Stomach (tissue), 9 donors: Measurements from ENCODE around the gene KCNK15. TPM values are rescaled to one million over a fixed set of nuclear protein-coding genes. Genes with fewer than 3 reads are reported as not detected.

Source experiments
- DNase-seq, 2 donors: peaks; one replicate each; pipeline versions ENCODE4 v3.0.0 to v3.0.0-alpha.2; 2013 to 2019
- H3K27ac ChIP-seq, 5 donors: fragments of 200-600 bp in 4 of 5; sonication (generic) in 4 of 5; one replicate each; pipeline ENCODE4 v1.5.1; 2013 to 2019; ENCODE audit warnings: mild to moderate bottlenecking in 1 of 5, moderate library complexity in 1 of 5
- H3K27me3 ChIP-seq, 3 donors: fragments of 200-600 bp; sonication (generic); one replicate each; pipeline ENCODE4 v1.5.1; 2017 to 2019; ENCODE audit warnings: mixed run types in 1 of 3
- H3K36me3 ChIP-seq, 4 donors: fragments of 200-600 bp; sonication (generic); 1 replicate in 3 of 4; 2 replicates in 1 of 4; pipeline ENCODE4 v1.5.1; 2016 to 2019
- H3K4me1 ChIP-seq, 4 donors: fragments of 200-600 bp; sonication (generic); one replicate each; pipeline ENCODE4 v1.5.1; 2016 to 2019
- H3K4me3 ChIP-seq, 4 donors: fragments of 200-600 bp; sonication (generic) in 3 of 4; one replicate each; pipeline ENCODE4 v1.5.1; 2016 to 2019; ENCODE audit warnings: mild to moderate bottlenecking in 1 of 4
- H3K9me3 ChIP-seq, 4 donors: fragments of 200-600 bp; sonication (generic); one replicate each; pipeline ENCODE4 v1.5.1; 2016 to 2019
- EP300 ChIP-seq: sonication (generic); formaldehyde crosslinking; IDR thresholded peaks from one replicate; pipeline ENCODE4 v1.6.1; 2017; ENCODE audit warnings: antibody characterized with exemption
- POLR2A ChIP-seq, 4 donors: fragments of 450-650 bp; IDR thresholded peaks; one replicate each; pipeline ENCODE4 v1.6.1; 2016; ENCODE audit warnings: antibody characterized with exemption in 4 of 4, control low read depth in 2 of 4, mild to moderate bottlenecking in 1 of 4, moderate library complexity in 1 of 4
- POLR2AphosphoS5 ChIP-seq, 3 donors: sonication (generic); formaldehyde crosslinking; IDR thresholded peaks; one replicate each; pipeline ENCODE4 v1.6.1; 2016; ENCODE audit warnings: antibody characterized with exemption in 3 of 3
- WGBS, 5 donors: extraction: QIAGEN DNeasy Blood & Tissue Kit in 3 of 5; methylation state at CpG; one replicate each; pipeline versions ENCODE4 v1.1.5 to v1.1.7; 2013 to 2018; 5-methylcytosine and 5-hydroxymethylcytosine counted together
- intact Hi-C: fragments of 100-400 bp; cut with DNase I; formaldehyde crosslinking; loops from one replicate; pipeline ENCODE4 v1.15.1; 2023; ENCODE audit warnings: low total_unique reads
- polyA plus RNA-seq, 3 donors: library from polyadenylated mRNA; stranded (reverse); fragments of 200-250 nt; gene quantifications; one replicate each; pipeline ENCODE4 v1.2.3, GENCODE V29; 2013
- total RNA-seq, 5 donors: library from RNA; depleted of rRNA; stranded (reverse); fragments of >200 nt; gene quantifications; one replicate each; pipeline versions ENCODE4 v1.1.0 to v1.2.3, GENCODE V29; 2014 to 2016
- TF ChIP-seq, protein P1 (sequence below), 7 experiments: fragments of 450-650 bp in 4 of 7; fragments of 200-600 bp in 3 of 7; sonication (generic) in 3 of 7; IDR thresholded peaks; one replicate each; pipeline ENCODE4 v1.5.1; 2016 to 2019; ENCODE audit warnings: antibody characterized with exemption in 7 of 7, control low read depth in 2 of 7, mild to moderate bottlenecking in 1 of 7
- donor health status: healthy with polysubstance abuse.
- donor health status: Bipolar disorder and iron deficiency.
- donor health status: healthy.

Gene KCNK15
- total and polyA plus RNA-seq, 8 donors: 0.46 to 7.7 (median 2.0) TPM; not detected in 2

DNA sequence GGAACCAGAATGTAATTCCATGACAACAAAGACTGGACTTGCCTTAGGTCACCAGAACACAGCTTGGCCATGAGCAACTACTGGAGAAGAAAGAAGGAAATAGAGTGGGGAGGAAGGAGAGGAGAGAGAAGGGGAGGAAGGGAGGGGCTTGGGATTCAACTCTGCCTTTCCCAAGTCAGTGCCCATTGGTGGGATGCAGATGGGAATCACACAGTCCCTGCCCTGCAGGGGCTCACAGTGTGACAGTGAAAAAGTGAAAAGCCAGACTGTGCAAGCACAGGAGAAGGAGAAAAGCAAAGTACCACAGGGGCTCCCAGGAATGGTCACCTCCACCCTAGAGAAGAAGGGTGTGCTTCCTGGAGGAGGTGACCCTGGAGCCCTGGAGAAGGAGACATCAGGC, 50.6 kb downstream of the KCNK15 start:
- Histone ChIP-seq H3K9me3 (no peaks in the 10 kb centered on the region), H3K4me3 (no peak overlapping the region), H3K27me3 (peaks cover 0 to 27% (median 0%) of the 10 kb centered on the region in 3 donors), H3K4me1 (no peaks in the 10 kb centered on the region), H3K27ac (no peak overlapping the region), H3K36me3 (no peaks in the 10 kb centered on the region)
- intact Hi-C loops: no loop called here
- no peak for TF ChIP-seq POLR2A (IDR thresholded peaks at IDR 0.05)
- TF ChIP-seq, protein P1, sequence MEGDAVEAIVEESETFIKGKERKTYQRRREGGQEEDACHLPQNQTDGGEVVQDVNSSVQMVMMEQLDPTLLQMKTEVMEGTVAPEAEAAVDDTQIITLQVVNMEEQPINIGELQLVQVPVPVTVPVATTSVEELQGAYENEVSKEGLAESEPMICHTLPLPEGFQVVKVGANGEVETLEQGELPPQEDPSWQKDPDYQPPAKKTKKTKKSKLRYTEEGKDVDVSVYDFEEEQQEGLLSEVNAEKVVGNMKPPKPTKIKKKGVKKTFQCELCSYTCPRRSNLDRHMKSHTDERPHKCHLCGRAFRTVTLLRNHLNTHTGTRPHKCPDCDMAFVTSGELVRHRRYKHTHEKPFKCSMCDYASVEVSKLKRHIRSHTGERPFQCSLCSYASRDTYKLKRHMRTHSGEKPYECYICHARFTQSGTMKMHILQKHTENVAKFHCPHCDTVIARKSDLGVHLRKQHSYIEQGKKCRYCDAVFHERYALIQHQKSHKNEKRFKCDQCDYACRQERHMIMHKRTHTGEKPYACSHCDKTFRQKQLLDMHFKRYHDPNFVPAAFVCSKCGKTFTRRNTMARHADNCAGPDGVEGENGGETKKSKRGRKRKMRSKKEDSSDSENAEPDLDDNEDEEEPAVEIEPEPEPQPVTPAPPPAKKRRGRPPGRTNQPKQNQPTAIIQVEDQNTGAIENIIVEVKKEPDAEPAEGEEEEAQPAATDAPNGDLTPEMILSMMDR (IDR thresholded peaks at IDR 0.05): no peak
- no peak for TF ChIP-seq POLR2AphosphoS5 (IDR thresholded peaks at IDR 0.05)
- no peak for DNase-seq

DNA sequence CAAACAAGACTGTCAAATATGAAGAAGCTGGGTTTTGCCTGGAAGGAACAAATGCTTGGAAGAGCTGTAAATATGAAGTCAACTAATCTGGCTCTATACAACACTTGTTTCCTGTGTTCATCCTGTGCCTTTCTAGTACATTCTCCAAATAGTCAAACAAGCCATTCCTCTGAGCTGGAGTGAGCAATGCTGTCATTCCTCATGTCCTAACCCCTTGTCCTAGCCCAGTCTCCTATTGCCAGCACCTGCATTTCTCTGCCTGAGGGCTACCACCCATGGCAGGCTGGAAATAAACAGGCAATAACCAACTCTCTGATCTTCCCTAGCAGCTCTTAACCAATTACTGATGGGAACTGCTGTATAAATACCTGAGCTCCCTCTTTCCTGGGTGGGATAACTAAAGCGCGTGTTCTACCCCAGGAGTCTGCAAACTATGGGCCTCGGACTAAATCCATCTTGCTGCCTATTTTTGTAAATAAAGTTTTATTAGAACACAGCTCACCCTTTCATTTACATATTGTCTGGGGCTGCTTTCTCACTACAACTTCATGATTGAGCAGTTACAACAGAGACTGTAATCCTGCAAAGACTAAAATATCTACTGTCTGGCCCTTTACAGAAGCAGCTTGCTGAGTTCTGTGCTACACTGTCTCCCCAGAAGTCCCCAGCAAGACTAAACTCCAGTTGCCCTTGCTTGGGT, 51.2 kb downstream of the KCNK15 start:
- Histone ChIP-seq H3K9me3 (no peaks in the 10 kb centered on the region), H3K4me1 (no peaks in the 10 kb centered on the region), H3K27ac (no peak overlapping the region), H3K27me3 (peaks cover 0 to 27% (median 0%) of the 10 kb centered on the region in 3 donors), H3K36me3 (no peaks in the 10 kb centered on the region), H3K4me3 (no peak overlapping the region)
- 90 to 97% (median 93%) methylated on average over 3 of the region's 3 CpGs for WGBS, 5 donors
- intact Hi-C loops: no loop called here
- no peak for TF ChIP-seq EP300
- TF ChIP-seq, protein P1 (IDR thresholded peaks at IDR 0.05): no peak
- no peak for TF ChIP-seq POLR2AphosphoS5 (IDR thresholded peaks at IDR 0.05)
- TF ChIP-seq POLR2A (IDR thresholded peaks at IDR 0.05): no peak
- DNase-seq: no peak

DNA sequence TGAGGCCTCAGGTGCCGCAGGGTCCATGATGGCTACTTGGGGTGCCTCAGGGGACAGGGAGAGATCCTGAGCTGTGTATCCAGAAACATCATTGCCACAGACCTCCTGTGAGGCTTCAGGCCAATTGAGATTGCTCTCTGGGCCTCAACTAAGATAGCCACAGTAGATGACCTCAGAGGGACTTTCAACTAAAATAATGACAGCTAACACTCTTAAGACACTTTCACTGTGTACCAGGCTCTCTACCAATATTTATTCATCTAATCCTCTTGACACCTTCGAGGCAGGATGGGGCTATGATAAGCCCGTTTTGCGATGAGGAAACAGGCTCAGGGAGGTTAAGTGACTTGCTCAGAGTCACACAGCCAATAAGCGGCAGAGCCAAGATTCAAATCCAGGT, 54.0 kb downstream of the KCNK15 start:
- Histone ChIP-seq H3K9me3 (no peaks in the 10 kb centered on the region), H3K27ac (no peak overlapping the region), H3K4me3 (no peak overlapping the region), H3K36me3 (no peaks in the 10 kb centered on the region), H3K27me3 (peaks cover 0 to 44% (median 0%) of the 10 kb centered on the region in 3 donors), H3K4me1 (no peaks in the 10 kb centered on the region)
- WGBS, 5 donors: 80 to 89% (median 84%) methylated on average over 4 to 5 of the region's 5 CpGs
- no peak for DNase-seq
- intact Hi-C loops: no loop called here
- TF ChIP-seq EP300: no peak
- TF ChIP-seq, protein P1 (IDR thresholded peaks at IDR 0.05): no peak

DNA sequence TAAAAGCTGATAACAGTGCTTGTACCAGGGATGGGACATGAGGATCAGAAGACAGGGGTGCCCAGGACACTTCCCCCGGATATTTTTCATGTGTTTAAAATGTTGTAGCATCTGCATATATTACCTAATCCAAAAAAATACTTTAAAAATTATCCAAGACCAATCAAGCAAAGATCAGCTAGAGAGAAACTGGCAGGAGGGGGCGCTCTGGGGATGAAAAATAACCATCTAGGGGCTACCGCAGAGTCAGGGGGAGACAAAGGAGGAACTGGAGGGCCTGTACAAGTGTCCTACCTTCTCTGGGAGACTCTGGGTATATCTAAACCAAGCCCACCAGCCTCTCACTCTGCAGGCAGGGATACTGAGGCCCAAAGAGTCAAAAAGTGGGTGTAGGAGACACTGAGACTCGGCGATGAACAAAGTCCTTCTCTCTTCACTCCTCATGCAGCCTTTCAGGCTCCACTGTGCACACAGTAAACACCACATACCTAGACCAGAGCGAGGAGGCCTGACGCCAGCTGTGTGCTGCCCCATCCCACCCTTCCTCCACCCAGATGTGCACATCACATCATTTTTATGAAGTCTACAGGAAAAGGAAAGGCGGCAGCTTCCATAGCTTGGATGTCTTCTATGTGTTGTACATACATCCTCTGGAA, 54.9 kb downstream of the KCNK15 start:
- TF ChIP-seq POLR2A (IDR thresholded peaks at IDR 0.05): no peak
- TF ChIP-seq POLR2AphosphoS5 (IDR thresholded peaks at IDR 0.05): no peak
- TF ChIP-seq, protein P1 (IDR thresholded peaks at IDR 0.05): no peak
- no peak for TF ChIP-seq EP300
- Histone ChIP-seq H3K9me3 (no peaks in the 10 kb centered on the region), H3K27ac (no peak overlapping the region), H3K36me3 (no peaks in the 10 kb centered on the region), H3K27me3 (peaks cover 0 to 45% (median 0%) of the 10 kb centered on the region in 3 donors), H3K4me3 (no peak overlapping the region), H3K4me1 (no peaks in the 10 kb centered on the region)
- no peak for DNase-seq
- 71 to 75% (median 72%) methylated on average over 8 of the region's 8 CpGs for WGBS, 5 donors
- intact Hi-C loops: no loop called here

Other genes with a start within 250 kb of the KCNK15 start
- gene SERINC3, start 223.8 kb upstream of the KCNK15 start, total RNA-seq: 100 to 1,000 TPM in 1 of 5 donors, 10 to 100 TPM in 3, 1 to 10 TPM in 1; 9.6 to 109 (median 84.6) TPM
- gene SERINC3, start 223.8 kb upstream of the KCNK15 start, polyA plus RNA-seq: 10 to 100 TPM; 17.4 to 25.0 (median 24.0) TPM
- 100 to 1,000 TPM in 1 of 5 donors, 10 to 100 TPM in 4; 17.4 to 113 (median 41.7) TPM for gene PKIG, start 163.3 kb upstream of the KCNK15 start, total RNA-seq
- gene PKIG, start 163.3 kb upstream of the KCNK15 start, polyA plus RNA-seq: 100 to 1,000 TPM in 1 of 3 donors, 10 to 100 TPM in 2; 52.0 to 124 (median 86.9) TPM
- 100 to 1,000 TPM in 1 of 5 donors, 10 to 100 TPM in 3, 1 to 10 TPM in 1; 2.3 to 165 (median 22.3) TPM for gene ADA, start 94.2 kb upstream of the KCNK15 start, total RNA-seq
- gene ADA, start 94.2 kb upstream of the KCNK15 start, polyA plus RNA-seq: 10 to 100 TPM; 27.9 to 81.0 (median 53.1) TPM
- 100 to 1,000 TPM in 1 of 5 donors, 10 to 100 TPM in 1, not detected in 3; 19.9 to 193 TPM for gene CCN5, start 30.5 kb upstream of the KCNK15 start, total RNA-seq
- 1 to 10 TPM; 2.5 to 8.2 (median 3.4) TPM for gene CCN5, start 30.5 kb upstream of the KCNK15 start, polyA plus RNA-seq
- 1 to 10 TPM in 3 of 5 donors, not detected in 2; 1.2 to 2.2 (median 1.3) TPM for gene RIMS4, start 64.7 kb downstream of the KCNK15 start, total RNA-seq
- gene RIMS4, start 64.7 kb downstream of the KCNK15 start, polyA plus RNA-seq: 1 to 10 TPM in 2 of 3 donors, under 1 TPM in 1; 0.55 to 1.8 (median 1.7) TPM
- gene YWHAB, start 139.8 kb downstream of the KCNK15 start, total RNA-seq: 100 to 1,000 TPM in 3 of 5 donors, 10 to 100 TPM in 2; 52.2 to 131 (median 109) TPM
- 100 to 1,000 TPM in 1 of 3 donors, 10 to 100 TPM in 2; 71.8 to 135 (median 76.9) TPM for gene YWHAB, start 139.8 kb downstream of the KCNK15 start, polyA plus RNA-seq
- gene PABPC1L, start 164.2 kb downstream of the KCNK15 start, total RNA-seq: 100 to 1,000 TPM in 1 of 5 donors, 10 to 100 TPM in 3, 1 to 10 TPM in 1; 8.6 to 106 (median 32.0) TPM
- gene PABPC1L, start 164.2 kb downstream of the KCNK15 start, polyA plus RNA-seq: 10 to 100 TPM; 15.0 to 38.9 (median 23.3) TPM
- 10 to 100 TPM in 1 of 5 donors, 1 to 10 TPM in 4; 1.7 to 11.6 (median 4.9) TPM for gene TOMM34, start 214.5 kb downstream of the KCNK15 start, total RNA-seq
- gene TOMM34, start 214.5 kb downstream of the KCNK15 start, polyA plus RNA-seq: 10 to 100 TPM; 14.4 to 15.7 (median 15.4) TPM
- gene STK4, start 220.6 kb downstream of the KCNK15 start, total RNA-seq: 10 to 100 TPM; 16.5 to 49.6 (median 22.3) TPM
- gene STK4, start 220.6 kb downstream of the KCNK15 start, polyA plus RNA-seq: 1 to 10 TPM; 4.8 to 6.5 (median 6.4) TPM